GM12878 (cell line): Measurements from ENCODE around the gene SLC25A11. TPM values are rescaled to one million over a fixed set of nuclear protein-coding genes. Genes with fewer than 3 reads are reported as not detected.

Experiments used
- CBFB ChIP-seq: IDR thresholded peaks from 2 replicates; pipeline ENCODE4 v1.6.1; 2016; ENCODE audit warnings: antibody characterized with exemption, low read depth
- CEBPB ChIP-seq, 2 experiments: fragments of 150-350 bp in 1 of 2; IDR thresholded peaks; 2 replicates each; pipeline ENCODE4 v1.6.1; 2012 to 2014; ENCODE audit warnings: low read depth in 2 of 2, low read length in 2 of 2, borderline replicate concordance in 1 of 2, inconsistent platforms in 1 of 2
- CTCF ChIP-seq, 3 experiments: IDR thresholded peaks in 2 of 3; conservative IDR thresholded peaks in 1 of 3; 2 replicates each; pipeline ENCODE4 v1.5.1; 2011; ENCODE audit warnings: low read depth in 3 of 3, low read length in 3 of 3, mild to moderate bottlenecking in 3 of 3, control low read depth in 2 of 3, moderate library complexity in 2 of 3, inconsistent platforms in 1 of 3, mixed read lengths in 1 of 3; ENCODE audit not compliant: control insufficient read depth in 2 of 3, insufficient read depth in 1 of 3; ENCODE audit errors: extremely low read depth in 1 of 3
- E2F4 ChIP-seq: IDR thresholded peaks from 2 replicates; pipeline ENCODE4 v1.6.1; 2012; ENCODE audit warnings: low read depth, low read length, improper control_type of control experiment
- FOXK2 ChIP-seq: fragments of 450-650 bp; IDR thresholded peaks from 2 replicates; pipeline ENCODE4 v1.6.1; 2017; ENCODE audit warnings: mild to moderate bottlenecking, moderate library complexity
- MEF2A ChIP-seq: IDR thresholded peaks from 2 replicates; pipeline ENCODE4 v1.6.1; 2011; ENCODE audit warnings: low read depth, mild to moderate bottlenecking, low read length, moderate library complexity; ENCODE audit not compliant: insufficient read depth
- MYC ChIP-seq: IDR thresholded peaks from 2 replicates; pipeline ENCODE4 v1.6.1; 2011; ENCODE audit warnings: mild to moderate bottlenecking, low read length, moderate library complexity, inconsistent platforms; ENCODE audit not compliant: insufficient read depth, insufficient replicate concordance, insufficient read length, severe bottlenecking
- NFYB ChIP-seq: IDR thresholded peaks from 2 replicates; pipeline ENCODE4 v1.6.1; 2011; ENCODE audit warnings: low read depth, mild to moderate bottlenecking, low read length, improper control_type of control experiment, moderate library complexity; ENCODE audit not compliant: insufficient read depth
- PML ChIP-seq: IDR thresholded peaks from 2 replicates; pipeline ENCODE4 v1.6.1; 2012; ENCODE audit warnings: low read length, inconsistent platforms
- SMAD1 ChIP-seq: fragments of 450-650 bp; IDR thresholded peaks from 2 replicates; pipeline ENCODE4 v1.6.1; 2018; ENCODE audit warnings: mild to moderate bottlenecking, low read depth; ENCODE audit not compliant: partially characterized antibody
- SRF ChIP-seq, 2 experiments: IDR thresholded peaks; 2 replicates each; pipeline ENCODE4 v1.6.1; 2011; ENCODE audit warnings: low read depth in 2 of 2, low read length in 2 of 2, mild to moderate bottlenecking in 1 of 2, moderate library complexity in 1 of 2
- TBL1XR1 ChIP-seq: IDR thresholded peaks from 2 replicates; pipeline ENCODE4 v1.6.1; 2012; ENCODE audit warnings: low read depth, low read length, improper control_type of control experiment
- YBX1 ChIP-seq: fragments of 450-650 bp; IDR thresholded peaks from 2 replicates; pipeline ENCODE4 v1.6.1; 2016; ENCODE audit warnings: antibody characterized with exemption
- polyA plus RNA-seq, 11 experiments: library from polyadenylated mRNA; depleted of rRNA in 4 of 11; unstranded in 6 of 11; stranded (reverse) in 5 of 11; fragments of >200 nt; fragmentation: Nextera tagmentation in 4 of 11; fragmentation: Illumina TruSeq in 1 of 11; extraction: Ambion mirVana in 4 of 11; extraction: Trizol in 1 of 11; gene quantifications; 1 replicate in 1 of 11; 2 replicates in 10 of 11; pipeline versions ENCODE4 v1.2.1 to v1.2.3, GENCODE V29; 2011 to 2016; ENCODE audit warnings: inconsistent platforms in 2 of 11, missing spikeins in 2 of 11, low read depth in 1 of 11
- total RNA-seq, 4 experiments: library from RNA; depleted of rRNA in 3 of 4; stranded (reverse); fragments of >200 nt in 3 of 4; fragmentation: Illumina TruSeq in 1 of 4; extraction: Trizol in 1 of 4; gene quantifications; 2 replicates each; pipeline versions ENCODE4 v1.2.1 to v1.2.3, GENCODE V29; 2013 to 2021
- TF ChIP-seq, protein P1 (sequence below): fragments of 450-650 bp; formaldehyde crosslinking; IDR thresholded peaks from 2 replicates; pipeline ENCODE4 v1.5.0; 2022; ENCODE audit warnings: mild to moderate bottlenecking, missing genetic modification characterization
- TF ChIP-seq, protein P2 (sequence below): IDR thresholded peaks from 2 replicates; pipeline ENCODE4 v1.6.1; 2012; ENCODE audit warnings: improper control_type of control experiment, low read depth, low read length; ENCODE audit not compliant: insufficient replicate concordance

SLC25A11 gene
- total and polyA plus RNA-seq, 10 of the 15 experiments (the other 5 are each of a cell fraction or from before 2014, with no cell fraction given) = 5.8 to 142 (median 65.0) TPM

GRCh38 chr17:4948166-4948930, 8.5 kb upstream of the SLC25A11 start, which contains the start of gene PFN1 (continued):
- peak; percentile 73; the same call in 1 of the 2 replicates for TF ChIP-seq FOXK2
- TF ChIP-seq, protein P1, sequence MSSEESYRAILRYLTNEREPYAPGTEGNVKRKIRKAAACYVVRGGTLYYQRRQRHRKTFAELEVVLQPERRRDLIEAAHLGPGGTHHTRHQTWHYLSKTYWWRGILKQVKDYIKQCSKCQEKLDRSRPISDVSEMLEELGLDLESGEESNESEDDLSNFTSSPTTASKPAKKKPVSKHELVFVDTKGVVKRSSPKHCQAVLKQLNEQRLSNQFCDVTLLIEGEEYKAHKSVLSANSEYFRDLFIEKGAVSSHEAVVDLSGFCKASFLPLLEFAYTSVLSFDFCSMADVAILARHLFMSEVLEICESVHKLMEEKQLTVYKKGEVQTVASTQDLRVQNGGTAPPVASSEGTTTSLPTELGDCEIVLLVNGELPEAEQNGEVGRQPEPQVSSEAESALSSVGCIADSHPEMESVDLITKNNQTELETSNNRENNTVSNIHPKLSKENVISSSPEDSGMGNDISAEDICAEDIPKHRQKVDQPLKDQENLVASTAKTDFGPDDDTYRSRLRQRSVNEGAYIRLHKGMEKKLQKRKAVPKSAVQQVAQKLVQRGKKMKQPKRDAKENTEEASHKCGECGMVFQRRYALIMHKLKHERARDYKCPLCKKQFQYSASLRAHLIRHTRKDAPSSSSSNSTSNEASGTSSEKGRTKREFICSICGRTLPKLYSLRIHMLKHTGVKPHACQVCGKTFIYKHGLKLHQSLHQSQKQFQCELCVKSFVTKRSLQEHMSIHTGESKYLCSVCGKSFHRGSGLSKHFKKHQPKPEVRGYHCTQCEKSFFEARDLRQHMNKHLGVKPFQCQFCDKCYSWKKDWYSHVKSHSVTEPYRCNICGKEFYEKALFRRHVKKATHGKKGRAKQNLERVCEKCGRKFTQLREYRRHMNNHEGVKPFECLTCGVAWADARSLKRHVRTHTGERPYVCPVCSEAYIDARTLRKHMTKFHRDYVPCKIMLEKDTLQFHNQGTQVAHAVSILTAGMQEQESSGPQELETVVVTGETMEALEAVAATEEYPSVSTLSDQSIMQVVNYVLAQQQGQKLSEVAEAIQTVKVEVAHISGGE (CRISPR knock-in tag) = peak; percentile 64
- TF ChIP-seq, protein P2, sequence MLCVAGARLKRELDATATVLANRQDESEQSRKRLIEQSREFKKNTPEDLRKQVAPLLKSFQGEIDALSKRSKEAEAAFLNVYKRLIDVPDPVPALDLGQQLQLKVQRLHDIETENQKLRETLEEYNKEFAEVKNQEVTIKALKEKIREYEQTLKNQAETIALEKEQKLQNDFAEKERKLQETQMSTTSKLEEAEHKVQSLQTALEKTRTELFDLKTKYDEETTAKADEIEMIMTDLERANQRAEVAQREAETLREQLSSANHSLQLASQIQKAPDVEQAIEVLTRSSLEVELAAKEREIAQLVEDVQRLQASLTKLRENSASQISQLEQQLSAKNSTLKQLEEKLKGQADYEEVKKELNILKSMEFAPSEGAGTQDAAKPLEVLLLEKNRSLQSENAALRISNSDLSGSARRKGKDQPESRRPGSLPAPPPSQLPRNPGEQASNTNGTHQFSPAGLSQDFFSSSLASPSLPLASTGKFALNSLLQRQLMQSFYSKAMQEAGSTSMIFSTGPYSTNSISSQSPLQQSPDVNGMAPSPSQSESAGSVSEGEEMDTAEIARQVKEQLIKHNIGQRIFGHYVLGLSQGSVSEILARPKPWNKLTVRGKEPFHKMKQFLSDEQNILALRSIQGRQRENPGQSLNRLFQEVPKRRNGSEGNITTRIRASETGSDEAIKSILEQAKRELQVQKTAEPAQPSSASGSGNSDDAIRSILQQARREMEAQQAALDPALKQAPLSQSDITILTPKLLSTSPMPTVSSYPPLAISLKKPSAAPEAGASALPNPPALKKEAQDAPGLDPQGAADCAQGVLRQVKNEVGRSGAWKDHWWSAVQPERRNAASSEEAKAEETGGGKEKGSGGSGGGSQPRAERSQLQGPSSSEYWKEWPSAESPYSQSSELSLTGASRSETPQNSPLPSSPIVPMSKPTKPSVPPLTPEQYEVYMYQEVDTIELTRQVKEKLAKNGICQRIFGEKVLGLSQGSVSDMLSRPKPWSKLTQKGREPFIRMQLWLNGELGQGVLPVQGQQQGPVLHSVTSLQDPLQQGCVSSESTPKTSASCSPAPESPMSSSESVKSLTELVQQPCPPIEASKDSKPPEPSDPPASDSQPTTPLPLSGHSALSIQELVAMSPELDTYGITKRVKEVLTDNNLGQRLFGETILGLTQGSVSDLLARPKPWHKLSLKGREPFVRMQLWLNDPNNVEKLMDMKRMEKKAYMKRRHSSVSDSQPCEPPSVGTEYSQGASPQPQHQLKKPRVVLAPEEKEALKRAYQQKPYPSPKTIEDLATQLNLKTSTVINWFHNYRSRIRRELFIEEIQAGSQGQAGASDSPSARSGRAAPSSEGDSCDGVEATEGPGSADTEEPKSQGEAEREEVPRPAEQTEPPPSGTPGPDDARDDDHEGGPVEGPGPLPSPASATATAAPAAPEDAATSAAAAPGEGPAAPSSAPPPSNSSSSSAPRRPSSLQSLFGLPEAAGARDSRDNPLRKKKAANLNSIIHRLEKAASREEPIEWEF = peak; percentile 37
- TF ChIP-seq CEBPB (IDR thresholded peaks at IDR 0.05; ENCODE audit: borderline replicate concordance in 1 of 2, low read depth in 2 of 2, low read length in 2 of 2) = 0 out of 4 replicates have a peak, but pooled peaks of 1 of the 2 experiments have one; percentile 24
- no peak for TF ChIP-seq CTCF (IDR thresholded peaks at IDR 0.05 in 2 of 3, conservative IDR thresholded peaks at IDR 0.05 in 1 of 3; ENCODE audit: control insufficient read depth in 2 of 3, extremely low read depth in 1 of 3, insufficient read depth in 1 of 3, low read depth in 3 of 3, low read length in 3 of 3)
- TF ChIP-seq YBX1 = no peak
- 0 out of 2 replicates have a peak, but pooled peaks have one; percentile 7 for TF ChIP-seq NFYB
- TF ChIP-seq SRF (IDR thresholded peaks at IDR 0.05; ENCODE audit: low read depth in 2 of 2, low read length in 2 of 2) = no peak
- no peak for TF ChIP-seq SMAD1
- peak; percentile 76 for TF ChIP-seq E2F4
- peak; percentile 15; the same call in 1 of the 2 replicates for TF ChIP-seq CBFB
- TF ChIP-seq PML = no peak
- no peak for TF ChIP-seq MYC
- 0 out of 2 replicates have a peak, but pooled peaks have one; percentile 35 for TF ChIP-seq TBL1XR1
- no peak for TF ChIP-seq MEF2A
